PFSK-1 (cell line): ENCODE data around the gene CEP350.

Source experiments
- FOXP2 ChIP-seq: optimal IDR thresholded peaks from 2 replicates; pipeline ENCODE3; 2011; ENCODE audit warnings: borderline replicate concordance, control low read depth, inconsistent platforms; ENCODE audit not compliant: insufficient read depth; ENCODE audit errors: extremely low read length, extremely low read depth
- POLR2AphosphoS5 ChIP-seq: IDR thresholded peaks from 2 replicates; pipeline ENCODE4 v1.6.1; 2012; ENCODE audit warnings: low read depth, mild to moderate bottlenecking, control low read depth, low read length, moderate library complexity
- SIN3A ChIP-seq: IDR thresholded peaks from 2 replicates; pipeline ENCODE4 v1.6.1; 2012; ENCODE audit warnings: mild to moderate bottlenecking, low read length, moderate library complexity, borderline replicate concordance; ENCODE audit not compliant: insufficient read depth
- TAF1 ChIP-seq: IDR thresholded peaks from 2 replicates; pipeline ENCODE4 v1.6.1; 2012; ENCODE audit warnings: low read length, control low read depth, borderline replicate concordance; ENCODE audit not compliant: insufficient read depth
- TF ChIP-seq, protein P1 (sequence below), 2 experiments: IDR thresholded peaks; 2 replicates each; pipeline versions ENCODE4 v1.6.1 to v1.8.0; 2011 to 2012; ENCODE audit warnings: low read depth in 2 of 2, low read length in 2 of 2, control low read depth in 1 of 2, inconsistent platforms in 1 of 2, mild to moderate bottlenecking in 1 of 2, moderate library complexity in 1 of 2; ENCODE audit not compliant: insufficient read depth in 1 of 2

GRCh38 chr1:180112984-180113647 is 158.5 kb downstream of the CEP350 start:
- TF ChIP-seq TAF1 (no peak), POLR2AphosphoS5 (no peak), SIN3A (no peak), FOXP2 (no peak)
- TF ChIP-seq, protein P1, sequence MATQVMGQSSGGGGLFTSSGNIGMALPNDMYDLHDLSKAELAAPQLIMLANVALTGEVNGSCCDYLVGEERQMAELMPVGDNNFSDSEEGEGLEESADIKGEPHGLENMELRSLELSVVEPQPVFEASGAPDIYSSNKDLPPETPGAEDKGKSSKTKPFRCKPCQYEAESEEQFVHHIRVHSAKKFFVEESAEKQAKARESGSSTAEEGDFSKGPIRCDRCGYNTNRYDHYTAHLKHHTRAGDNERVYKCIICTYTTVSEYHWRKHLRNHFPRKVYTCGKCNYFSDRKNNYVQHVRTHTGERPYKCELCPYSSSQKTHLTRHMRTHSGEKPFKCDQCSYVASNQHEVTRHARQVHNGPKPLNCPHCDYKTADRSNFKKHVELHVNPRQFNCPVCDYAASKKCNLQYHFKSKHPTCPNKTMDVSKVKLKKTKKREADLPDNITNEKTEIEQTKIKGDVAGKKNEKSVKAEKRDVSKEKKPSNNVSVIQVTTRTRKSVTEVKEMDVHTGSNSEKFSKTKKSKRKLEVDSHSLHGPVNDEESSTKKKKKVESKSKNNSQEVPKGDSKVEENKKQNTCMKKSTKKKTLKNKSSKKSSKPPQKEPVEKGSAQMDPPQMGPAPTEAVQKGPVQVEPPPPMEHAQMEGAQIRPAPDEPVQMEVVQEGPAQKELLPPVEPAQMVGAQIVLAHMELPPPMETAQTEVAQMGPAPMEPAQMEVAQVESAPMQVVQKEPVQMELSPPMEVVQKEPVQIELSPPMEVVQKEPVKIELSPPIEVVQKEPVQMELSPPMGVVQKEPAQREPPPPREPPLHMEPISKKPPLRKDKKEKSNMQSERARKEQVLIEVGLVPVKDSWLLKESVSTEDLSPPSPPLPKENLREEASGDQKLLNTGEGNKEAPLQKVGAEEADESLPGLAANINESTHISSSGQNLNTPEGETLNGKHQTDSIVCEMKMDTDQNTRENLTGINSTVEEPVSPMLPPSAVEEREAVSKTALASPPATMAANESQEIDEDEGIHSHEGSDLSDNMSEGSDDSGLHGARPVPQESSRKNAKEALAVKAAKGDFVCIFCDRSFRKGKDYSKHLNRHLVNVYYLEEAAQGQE (IDR thresholded peaks at IDR 0.05; ENCODE audit: insufficient read depth in 1 of 2, low read depth in 2 of 2, low read length in 2 of 2) = no peak
